Hepatocyte (in vitro differentiated cells): ENCODE measurements around the gene VAV1. TPM values are rescaled to one million over a fixed set of nuclear protein-coding genes. Genes with fewer than 3 reads are reported as not detected.

Source experiments
- DNase-seq: peaks from one replicate; pipeline ENCODE4 v3.0.0-alpha.2; 2016; ENCODE audit warnings: low spot score
- H2AFZ ChIP-seq: fragments of 200-600 bp; sonication (generic); 2 replicates; pipeline ENCODE4 v1.6.0; 2016; ENCODE audit warnings: antibody characterized with exemption, mild to moderate bottlenecking
- H3K27ac ChIP-seq: fragments of 200-600 bp; sonication (generic); 2 replicates; pipeline ENCODE4 v1.5.1; 2016; ENCODE audit warnings: mild to moderate bottlenecking
- H3K27me3 ChIP-seq: fragments of 200-600 bp; sonication (generic); 2 replicates; pipeline ENCODE4 v1.6.1; 2016
- H3K36me3 ChIP-seq: fragments of 200-600 bp; sonication (generic); replicated peaks from 2 replicates; pipeline ENCODE4 v1.5.1; 2016; ENCODE audit warnings: low read depth; ENCODE audit not compliant: insufficient read depth
- H3K4me1 ChIP-seq: fragments of 200-600 bp; sonication (generic); 2 replicates; pipeline ENCODE4 v1.5.1; 2016; ENCODE audit warnings: mild to moderate bottlenecking, moderate library complexity; ENCODE audit not compliant: insufficient read depth
- H3K4me2 ChIP-seq: fragments of 200-600 bp; sonication (generic); 2 replicates; pipeline ENCODE4 v1.6.0; 2016
- H3K4me3 ChIP-seq: fragments of 200-600 bp; sonication (generic); 2 replicates; pipeline ENCODE4 v1.5.1; 2016; ENCODE audit warnings: mild to moderate bottlenecking
- H3K79me2 ChIP-seq: fragments of 200-600 bp; sonication (generic); 2 replicates; pipeline ENCODE4 v1.6.0; 2017; ENCODE audit warnings: mild to moderate bottlenecking
- H3K9me2 ChIP-seq: fragments of 200-600 bp; sonication (generic); replicated peaks from 2 replicates; pipeline ENCODE4 v1.6.0; 2017; ENCODE audit warnings: mild to moderate bottlenecking; ENCODE audit not compliant: insufficient read depth
- H3K9me3 ChIP-seq: fragments of 200-600 bp; sonication (generic); 2 replicates; pipeline ENCODE4 v1.5.1; 2016; ENCODE audit warnings: low read depth, mild to moderate bottlenecking
- H4K20me1 ChIP-seq: fragments of 200-600 bp; sonication (generic); 2 replicates; pipeline ENCODE4 v1.6.0; 2016; ENCODE audit warnings: mild to moderate bottlenecking; ENCODE audit not compliant: insufficient read depth, poor library complexity, severe bottlenecking
- EZH2 ChIP-seq: fragments of 200-600 bp; sonication (generic); IDR thresholded peaks from 2 replicates; pipeline ENCODE4 v1.6.1; 2016; ENCODE audit warnings: antibody characterized with exemption, mild to moderate bottlenecking, borderline replicate concordance
- EZH2phosphoT487 ChIP-seq: fragments of 200-600 bp; sonication (generic); IDR thresholded peaks from one replicate; pipeline ENCODE4 v1.6.1; 2018; ENCODE audit warnings: antibody characterized with exemption, mild to moderate bottlenecking, low read depth, moderate library complexity; ENCODE audit not compliant: unreplicated experiment, severe bottlenecking
- WGBS: methylation state at CpG from one replicate; pipeline ENCODE4 v1.1.6; 2016; ENCODE audit warnings: low lambda C conversion rate; ENCODE audit errors: missing lambda C conversion rate; 5-methylcytosine and 5-hydroxymethylcytosine counted together
- polyA plus RNA-seq: library from polyadenylated mRNA; unstranded; fragments of >200 nt; fragmentation: Nextera tagmentation; extraction: Ambion mirVana; gene quantifications from 2 replicates; pipeline ENCODE4 v1.2.1, GENCODE V29; 2016
- total RNA-seq: library from RNA; depleted of rRNA; stranded (reverse); fragments of >200 nt; gene quantifications from 2 replicates; pipeline ENCODE4 v1.2.3, GENCODE V29; 2014
- TF ChIP-seq, protein P1 (sequence below): fragments of 200-600 bp; sonication (generic); IDR thresholded peaks from 2 replicates; pipeline ENCODE4 v1.5.1; 2016; ENCODE audit warnings: antibody characterized with exemption, mild to moderate bottlenecking; ENCODE audit not compliant: poor library complexity

VAV1 gene
- total and polyA plus RNA-seq, 2 experiments from 2014 or later: 0.23 TPM; not detected in 1

DNA sequence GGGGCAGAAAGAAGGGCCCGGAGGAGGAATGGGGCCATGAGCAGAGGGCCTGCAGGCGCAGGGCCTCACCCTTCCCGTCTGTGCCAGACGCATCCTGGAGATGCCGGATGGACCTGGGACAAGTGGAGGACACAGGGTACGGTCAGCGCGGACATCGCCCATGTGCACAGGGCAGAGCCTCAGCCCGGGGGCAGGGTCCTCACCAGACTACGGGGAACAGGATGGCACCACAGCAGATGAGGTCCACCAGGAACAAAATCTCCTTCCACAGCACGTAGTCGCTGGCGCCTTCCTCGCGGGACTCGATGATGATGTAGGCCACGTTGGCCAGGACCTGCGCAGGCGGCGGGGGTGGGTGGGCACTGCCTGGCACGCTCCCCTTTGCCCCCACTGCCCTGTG lies 40.7 kb upstream of the VAV1 start:
- WGBS: 87% methylated on average over 15 of the region's 22 CpGs
- Histone ChIP-seq H3K4me2 (no peak overlapping the region), H4K20me1 (no peaks in the 10 kb centered on the region), H2AFZ (no peak overlapping the region), H3K9me3 (no peaks in the 10 kb centered on the region), H3K27ac (no peak overlapping the region), H3K9me2 (no peaks in the 10 kb centered on the region), H3K27me3 (no peaks in the 10 kb centered on the region), H3K4me3 (no peak overlapping the region), H3K36me3 (no peaks in the 10 kb centered on the region), H3K4me1 (peaks cover 10% of the 10 kb centered on the region), H3K79me2 (peaks cover 14% of the 10 kb centered on the region)
- DNase-seq: no peak
- TF ChIP-seq, protein P1, sequence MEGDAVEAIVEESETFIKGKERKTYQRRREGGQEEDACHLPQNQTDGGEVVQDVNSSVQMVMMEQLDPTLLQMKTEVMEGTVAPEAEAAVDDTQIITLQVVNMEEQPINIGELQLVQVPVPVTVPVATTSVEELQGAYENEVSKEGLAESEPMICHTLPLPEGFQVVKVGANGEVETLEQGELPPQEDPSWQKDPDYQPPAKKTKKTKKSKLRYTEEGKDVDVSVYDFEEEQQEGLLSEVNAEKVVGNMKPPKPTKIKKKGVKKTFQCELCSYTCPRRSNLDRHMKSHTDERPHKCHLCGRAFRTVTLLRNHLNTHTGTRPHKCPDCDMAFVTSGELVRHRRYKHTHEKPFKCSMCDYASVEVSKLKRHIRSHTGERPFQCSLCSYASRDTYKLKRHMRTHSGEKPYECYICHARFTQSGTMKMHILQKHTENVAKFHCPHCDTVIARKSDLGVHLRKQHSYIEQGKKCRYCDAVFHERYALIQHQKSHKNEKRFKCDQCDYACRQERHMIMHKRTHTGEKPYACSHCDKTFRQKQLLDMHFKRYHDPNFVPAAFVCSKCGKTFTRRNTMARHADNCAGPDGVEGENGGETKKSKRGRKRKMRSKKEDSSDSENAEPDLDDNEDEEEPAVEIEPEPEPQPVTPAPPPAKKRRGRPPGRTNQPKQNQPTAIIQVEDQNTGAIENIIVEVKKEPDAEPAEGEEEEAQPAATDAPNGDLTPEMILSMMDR: no peak
- TF ChIP-seq EZH2 (no peak), EZH2phosphoT487 (no peak)

DNA sequence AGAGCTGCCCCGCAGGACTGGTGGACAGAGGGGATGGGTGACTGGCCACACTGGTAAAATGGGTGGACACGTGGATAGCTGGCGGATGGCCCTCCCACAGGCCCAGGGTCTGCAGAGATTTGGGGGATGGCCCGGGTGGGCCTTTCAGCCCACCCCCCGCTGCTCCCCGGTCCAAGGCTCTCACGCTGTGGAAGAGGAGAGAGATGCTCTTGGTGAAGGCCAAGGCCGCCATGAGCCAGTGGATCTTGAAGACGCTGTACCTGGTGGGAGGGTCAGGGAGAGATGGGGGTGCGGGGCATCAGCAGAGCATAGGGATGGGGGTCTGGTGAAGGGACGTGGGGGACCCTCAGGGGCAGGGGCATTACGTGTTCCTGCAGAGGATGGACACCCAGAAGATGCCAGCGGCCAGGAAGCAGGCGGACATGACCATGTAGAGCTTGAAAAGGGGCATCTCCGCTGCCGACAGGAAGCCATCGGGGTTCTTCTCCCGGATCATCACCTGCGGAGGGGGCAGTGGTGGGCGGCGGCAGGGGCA lies 39.6 kb upstream of the VAV1 start:
- Histone ChIP-seq H3K27ac (no peak overlapping the region), H3K4me3 (no peak overlapping the region), H3K4me2 (no peak overlapping the region), H3K4me1 (peaks cover 10% of the 10 kb centered on the region), H3K79me2 (peaks cover 14% of the 10 kb centered on the region), H3K36me3 (no peaks in the 10 kb centered on the region), H2AFZ (no peak overlapping the region), H3K9me3 (no peaks in the 10 kb centered on the region), H3K27me3 (no peaks in the 10 kb centered on the region), H3K9me2 (no peaks in the 10 kb centered on the region), H4K20me1 (no peaks in the 10 kb centered on the region)
- 96% methylated on average over 20 of the region's 21 CpGs for WGBS
- TF ChIP-seq EZH2phosphoT487: no peak
- TF ChIP-seq EZH2: no peak
- TF ChIP-seq, protein P1: no peak
- no peak for DNase-seq

DNA sequence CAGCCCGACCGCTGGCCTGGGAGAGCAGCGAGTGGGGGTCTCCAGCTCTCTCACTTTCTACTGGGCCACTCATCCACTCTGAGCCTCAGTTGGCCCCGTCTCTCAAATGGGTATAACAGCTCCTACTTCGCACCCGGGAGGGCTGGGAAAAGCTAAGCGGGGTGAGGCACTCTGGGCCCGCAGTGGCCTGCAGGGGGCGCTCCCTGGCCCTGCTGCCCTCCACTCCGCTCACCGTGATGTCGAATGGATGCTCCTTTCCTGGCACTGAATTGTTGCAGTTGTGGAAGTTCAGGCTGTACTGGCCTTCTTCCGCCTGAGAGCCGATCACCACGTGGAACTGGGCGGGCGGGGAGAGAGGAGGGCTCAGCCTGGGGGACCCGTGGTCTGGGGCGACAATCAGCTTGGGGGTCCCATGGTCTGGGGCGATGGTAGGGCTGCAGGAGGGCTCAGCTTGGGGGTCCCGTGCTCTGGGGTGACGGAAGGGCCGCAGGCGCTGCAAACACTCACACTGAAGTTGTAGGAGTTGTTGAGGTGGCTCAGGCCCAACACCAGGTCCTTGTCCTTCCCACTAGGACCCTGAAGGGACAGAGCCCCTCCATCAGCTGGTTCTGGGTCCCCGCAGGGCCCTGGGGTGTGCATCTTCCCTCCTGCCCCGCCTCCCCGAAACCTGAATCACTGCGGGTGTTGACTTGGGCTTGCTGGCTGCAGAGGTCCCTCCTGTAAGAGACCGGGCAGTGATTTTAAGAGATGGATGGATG lies 39.0 kb upstream of the VAV1 start:
- peaks cover 16% of the 10 kb centered on the region for H3K4me1 ChIP-seq
- H3K27ac ChIP-seq: no peak overlapping the region
- no peaks in the 10 kb centered on the region for H3K9me3 ChIP-seq
- no peaks in the 10 kb centered on the region for H3K36me3 ChIP-seq
- H2AFZ ChIP-seq: no peak overlapping the region
- peaks cover 14% of the 10 kb centered on the region for H3K79me2 ChIP-seq
- no peaks in the 10 kb centered on the region for H3K27me3 ChIP-seq
- no peak for DNase-seq
- no peak overlapping the region for H3K4me2 ChIP-seq
- WGBS: 95% methylated on average over 26 of the region's 29 CpGs
- no peaks in the 10 kb centered on the region for H3K9me2 ChIP-seq
- no peak overlapping the region for H3K4me3 ChIP-seq
- H4K20me1 ChIP-seq: no peaks in the 10 kb centered on the region
- TF ChIP-seq, protein P1: peak; percentile 3
- no peak for TF ChIP-seq EZH2phosphoT487
- no peak for TF ChIP-seq EZH2
